Inflammatory macrophage treated with lipopolysaccharide for 4 hours (primary cell): Measurements from ENCODE around the gene RPE65.
A peak's percentile ranks its signal among the peaks of the same experiment; 100 is the strongest.
"Not testable (repeated sequence)": the region's sequence is repeated elsewhere in the genome, so short reads cannot be mapped to it uniquely, and the experiment has no call there.

Experiments
- DNase-seq: peaks from one replicate; pipeline ENCODE4 v3.0.0-alpha.2; 2020

Gene RPE65

GRCh38 chr1:68449901-68450300, at the start of gene RPE65:
RPE65 (minus strand) TSS chr1:68449954; CDS start chr1:68449905, 49 bp downstream.
- no peak for DNase-seq

DNA sequence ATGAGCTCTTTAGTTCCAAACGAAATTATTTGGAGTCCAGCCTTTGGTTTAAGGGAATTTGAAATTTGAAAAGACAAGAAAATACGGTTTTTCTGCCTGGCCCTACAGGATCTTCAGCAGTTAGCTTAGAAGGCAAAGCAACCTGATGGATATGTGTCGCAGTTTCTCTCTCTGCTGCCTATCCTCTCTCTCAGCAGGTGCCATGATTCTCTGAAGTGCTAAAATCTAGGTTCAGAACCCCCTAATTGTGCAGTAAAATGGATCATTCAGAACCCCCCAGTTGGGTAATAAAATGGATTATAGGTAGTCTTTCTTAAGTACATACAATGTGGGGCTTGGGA, 47.6 kb upstream of the RPE65 start:
- no peak for DNase-seq

- DNase-seq, result peak; percentile 88
Measured at GRCh38 chr1:68496680-68497357, 47.1 kb upstream of the RPE65 start, which contains the start of gene DEPDC1. DEPDC1 (minus strand) TSS chr1:68497082; CDS start chr1:68496999, 83 bp downstream.

DNA sequence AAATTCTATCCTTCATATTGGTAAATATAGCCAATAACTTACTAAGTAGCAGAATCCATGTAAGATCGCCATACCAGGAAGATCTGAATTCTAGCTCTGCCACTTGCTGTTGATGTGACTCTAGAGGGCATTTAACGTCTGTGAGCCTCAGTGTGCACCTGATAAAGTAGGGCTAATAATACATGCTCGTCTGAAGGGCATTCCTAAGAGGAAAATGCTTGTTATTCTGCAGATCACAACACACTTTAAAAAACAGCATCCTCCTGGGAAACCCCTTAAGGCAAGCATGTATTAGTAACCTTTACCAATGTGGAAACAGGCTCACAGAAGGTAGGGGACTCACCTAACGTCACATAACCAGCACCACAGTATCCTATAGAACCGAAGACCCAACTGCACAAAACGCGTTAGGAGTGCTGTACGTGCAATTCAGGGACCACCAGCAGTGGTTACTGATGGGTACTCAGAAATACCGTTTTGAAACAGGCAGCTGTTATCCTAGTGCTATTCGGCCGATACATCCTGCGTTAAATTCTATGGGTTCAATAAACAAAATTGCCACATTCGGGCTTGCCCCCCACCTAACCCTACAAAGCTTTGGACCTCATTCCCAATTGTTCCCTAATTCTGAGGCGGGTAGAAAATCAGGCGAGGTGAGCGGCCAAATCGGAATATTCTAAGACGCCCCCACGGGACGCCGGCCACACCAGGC, 46.4 kb upstream of the RPE65 start:
- no peak for DNase-seq

- no peak for DNase-seq
Measured at GRCh38 chr1:68495532-68495931, 45.8 kb upstream of the RPE65 start.

DNA sequence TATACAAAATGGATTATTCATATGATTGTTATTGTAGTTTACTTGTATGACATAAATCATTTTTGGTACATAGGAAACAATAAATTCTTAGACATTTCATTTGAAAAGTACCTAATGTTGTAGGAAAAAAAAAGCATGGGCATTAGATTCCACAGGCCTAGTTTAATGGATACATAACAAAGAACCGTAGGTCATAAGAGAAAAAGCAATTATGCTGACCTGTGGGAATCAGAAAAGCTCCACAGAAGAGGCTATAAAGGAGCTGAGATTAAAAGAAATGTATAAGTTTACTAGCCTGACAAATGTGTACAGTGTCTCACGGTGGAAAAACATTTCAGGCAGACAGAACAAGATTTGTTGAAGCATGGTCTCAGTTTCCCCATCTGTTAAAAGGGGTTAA, 43.4 kb upstream of the RPE65 start:
- no peak for DNase-seq

DNA sequence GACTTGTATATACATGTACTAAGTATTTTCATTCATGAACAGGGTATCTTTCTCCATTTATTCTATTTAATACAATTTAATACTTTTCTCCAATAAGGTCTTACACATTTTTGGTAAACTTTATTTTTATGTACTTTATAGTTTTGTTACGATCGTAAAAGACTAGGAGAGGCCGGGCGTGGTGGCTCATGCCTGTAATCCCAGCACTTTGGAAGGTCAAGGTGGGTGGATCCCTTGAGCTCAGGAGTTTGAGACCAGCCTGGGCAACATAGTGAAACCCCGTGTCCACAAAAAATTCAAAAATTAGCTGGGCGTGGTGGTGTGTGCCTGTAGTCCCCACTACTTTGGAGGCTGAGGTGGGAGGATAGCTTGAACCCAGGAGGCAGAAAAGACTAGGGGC, 42.5 kb upstream of the RPE65 start:
- not testable (repeated sequence) for DNase-seq

DNA sequence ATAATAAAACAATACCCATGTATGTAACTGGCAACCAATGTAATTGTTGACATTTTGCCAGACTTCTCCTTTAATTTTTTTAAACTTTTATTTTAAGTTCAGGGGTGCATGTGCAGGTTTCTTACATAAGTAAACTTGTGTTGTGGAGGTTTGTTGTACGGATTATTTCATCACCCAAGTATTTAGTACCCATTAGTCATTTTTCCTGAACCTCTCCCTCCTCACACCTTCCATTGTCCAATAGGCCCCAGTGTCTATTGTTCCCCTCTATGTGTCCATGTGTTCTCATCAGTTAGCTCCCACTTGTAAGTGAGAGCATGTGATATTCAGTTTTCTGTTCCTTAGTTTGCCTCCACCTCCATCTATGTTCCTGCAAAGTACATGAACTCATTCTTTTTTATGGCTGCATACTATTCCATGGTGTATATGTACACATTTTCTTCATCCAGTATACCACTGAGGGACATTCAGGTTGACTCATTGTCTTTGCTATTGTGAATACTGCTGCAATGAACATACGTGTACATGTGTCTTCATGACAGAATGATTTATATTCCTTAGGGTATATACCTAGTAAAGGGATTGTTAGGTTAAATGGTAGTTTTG, 40.4 kb upstream of the RPE65 start:
- DNase-seq, result no peak

DNA sequence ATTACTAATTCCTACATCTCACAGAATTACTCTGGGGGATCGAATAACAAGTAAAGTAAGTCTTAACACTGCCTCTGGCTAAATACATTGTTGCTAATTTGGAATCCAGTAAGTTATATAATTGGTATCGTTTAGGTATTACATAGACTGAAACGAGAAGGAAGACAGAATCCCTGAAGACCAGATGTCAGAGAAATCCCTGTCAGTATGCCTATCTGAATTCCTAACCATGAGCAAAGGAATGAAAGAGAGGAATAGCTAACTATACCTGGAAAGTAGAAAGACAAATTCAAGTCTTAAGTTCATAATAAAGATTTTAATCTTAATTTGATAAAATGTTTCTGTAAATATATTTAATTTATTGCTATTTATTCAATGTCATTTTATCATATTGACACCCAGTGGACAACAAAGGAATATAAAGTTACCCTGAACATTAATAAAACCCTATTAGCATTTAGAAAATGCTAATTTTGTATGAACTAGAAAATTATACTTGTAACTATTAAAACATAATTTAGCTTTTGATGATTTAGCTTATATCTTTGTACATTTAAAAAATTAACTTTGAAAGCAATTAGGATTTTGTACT, 35.8 kb upstream of the RPE65 start:
- DNase-seq, result no peak

GRCh38 chr1:68484618-68485017, 34.9 kb upstream of the RPE65 start:
- no peak for DNase-seq

DNA sequence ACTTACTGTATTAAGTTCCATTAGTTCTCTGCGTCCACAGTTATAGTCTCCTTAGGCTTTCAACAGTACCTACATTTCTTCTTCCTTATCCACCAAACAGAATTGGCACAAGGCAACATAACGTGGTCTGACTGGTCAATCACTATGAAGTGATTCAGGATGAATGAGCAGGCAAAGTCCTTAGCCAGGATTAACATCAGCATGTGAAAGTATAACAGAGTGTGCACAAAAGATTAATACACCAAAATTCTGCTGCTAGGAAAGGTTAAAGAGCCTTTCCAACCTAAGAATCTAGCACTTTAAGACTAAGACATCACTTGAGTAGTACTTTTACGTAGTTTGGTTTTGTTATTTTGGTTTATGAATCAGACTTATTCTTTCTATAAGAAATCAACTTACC, 31.3 kb upstream of the RPE65 start:
- no peak for DNase-seq

DNA sequence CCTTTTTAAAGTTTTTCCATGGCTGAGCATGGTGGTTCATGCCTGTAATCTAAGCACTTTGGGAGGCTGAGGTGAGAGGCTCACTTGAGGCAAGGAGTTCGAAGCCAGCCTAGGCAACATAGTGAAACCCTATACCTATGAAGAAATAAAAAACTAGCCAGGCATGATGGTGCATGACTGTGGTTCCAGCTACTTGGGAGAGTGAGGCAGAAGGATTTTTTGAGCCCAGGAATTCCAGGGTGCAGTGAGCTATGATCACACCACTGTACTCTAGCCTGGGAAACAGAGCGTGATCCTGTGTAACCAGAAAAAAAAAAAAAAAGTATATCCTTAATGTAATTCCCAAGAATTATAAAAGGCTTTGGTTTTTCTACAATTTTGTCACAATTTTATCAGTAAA, 29.7 kb upstream of the RPE65 start:
- DNase-seq, result no peak

DNA sequence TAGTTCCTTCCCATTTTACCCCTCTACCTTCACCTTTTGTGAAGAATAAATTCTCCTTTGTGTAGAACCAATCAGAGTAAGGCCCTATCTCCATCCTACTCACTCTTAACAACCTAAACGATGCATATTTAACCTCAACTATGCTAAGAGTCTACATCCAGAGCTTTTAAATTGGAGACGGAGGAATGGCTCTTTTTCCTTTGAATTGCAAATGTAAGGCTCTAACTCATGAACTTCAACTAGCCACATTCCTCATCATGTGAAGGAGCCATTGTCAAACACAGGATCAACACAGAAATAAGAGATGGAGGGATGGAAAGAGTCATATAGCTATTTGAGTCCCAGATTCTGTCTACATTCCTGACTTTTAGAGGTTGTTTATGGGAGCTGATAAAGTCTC, 28.9 kb upstream of the RPE65 start:
- no peak for DNase-seq

DNA sequence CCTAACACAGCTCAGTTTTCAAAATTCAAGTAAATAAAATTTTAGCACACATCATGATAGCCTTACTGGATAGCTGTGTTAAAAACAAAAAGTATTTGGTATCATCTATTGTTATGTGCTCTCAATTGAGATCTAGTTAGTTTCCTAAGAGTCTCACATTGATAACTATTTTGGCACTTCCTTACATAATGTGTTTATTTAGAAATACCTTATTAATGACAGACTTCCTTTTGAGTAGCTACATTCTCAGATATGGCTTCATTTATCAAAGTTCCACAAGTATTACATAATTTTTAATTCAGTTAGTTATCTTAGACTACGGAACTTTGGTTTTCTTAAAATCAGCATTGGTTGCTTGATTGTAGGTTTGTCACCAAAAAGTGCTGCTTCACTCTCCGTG, 26.9 kb upstream of the RPE65 start:
- not testable (repeated sequence) for DNase-seq

- no peak for DNase-seq
Measured at GRCh38 chr1:68473060-68473459, 23.3 kb upstream of the RPE65 start.

- DNase-seq, result no peak
Measured at GRCh38 chr1:68470388-68470970, 20.7 kb upstream of the RPE65 start.

GRCh38 chr1:68464891-68465290, 15.1 kb upstream of the RPE65 start:
- no peak for DNase-seq

DNA sequence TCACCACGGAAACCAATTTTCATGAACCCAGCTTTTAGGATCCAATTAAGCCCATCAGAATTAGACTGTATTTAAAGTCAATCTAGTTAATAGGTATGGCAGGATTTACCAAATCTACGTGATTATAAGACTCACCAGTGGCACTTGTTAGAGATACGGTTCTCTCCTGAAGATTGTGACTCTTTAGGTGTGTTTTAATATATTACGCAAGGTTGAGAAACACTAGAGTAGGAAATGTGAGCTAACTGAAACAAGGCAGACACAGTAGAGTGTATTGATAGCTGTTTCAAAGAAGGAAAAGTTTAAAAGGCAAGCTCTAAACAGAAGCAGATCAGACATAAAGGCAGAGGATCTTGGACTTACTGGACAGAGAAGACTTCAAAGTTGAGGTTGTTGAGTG, 11.2 kb upstream of the RPE65 start:
- no peak for DNase-seq

- no peak for DNase-seq
Measured at GRCh38 chr1:68459796-68460195, 10.0 kb upstream of the RPE65 start.

DNA sequence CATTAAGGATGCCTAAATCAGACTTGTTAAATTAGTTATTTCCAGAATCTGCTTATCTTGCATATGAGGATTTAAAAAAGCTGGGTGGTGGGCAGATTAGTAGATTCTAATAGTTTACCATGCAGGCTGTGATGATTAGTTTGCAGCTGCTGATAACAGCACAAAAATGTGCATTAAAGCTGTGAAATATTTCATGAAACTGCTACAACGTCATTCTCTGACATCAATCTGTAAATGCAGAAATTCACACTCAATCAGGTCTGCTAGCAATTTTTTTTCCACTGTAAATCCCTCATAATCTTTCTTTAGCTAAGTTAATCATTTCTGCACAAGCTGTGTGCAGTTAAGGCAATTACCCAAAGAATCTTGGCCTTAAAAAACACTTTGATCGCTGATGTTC, 9.3 kb upstream of the RPE65 start:
- DNase-seq, result no peak

- DNase-seq, result no peak
Measured at GRCh38 chr1:68456202-68456601, 6.4 kb upstream of the RPE65 start.

DNA sequence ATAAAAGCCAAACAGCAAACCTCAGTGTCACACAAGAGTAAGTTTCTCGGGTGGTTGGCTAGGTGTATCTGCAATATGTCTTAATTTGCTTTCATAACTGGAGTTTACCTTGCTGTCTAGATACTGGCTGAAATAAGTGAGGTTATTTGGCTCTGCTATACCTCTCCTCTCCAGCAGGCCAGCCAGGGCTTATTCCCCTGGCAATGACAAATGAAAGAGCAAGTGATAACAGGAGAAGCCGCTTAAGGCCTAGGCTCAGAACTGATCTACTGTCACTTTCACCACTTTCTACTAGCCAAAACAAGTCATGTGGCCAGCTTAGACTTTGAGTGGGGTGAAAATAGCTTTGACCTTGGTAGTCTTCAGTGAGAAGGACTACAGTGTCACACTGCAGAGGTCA, 4.8 kb upstream of the RPE65 start:
- no peak for DNase-seq

DNA sequence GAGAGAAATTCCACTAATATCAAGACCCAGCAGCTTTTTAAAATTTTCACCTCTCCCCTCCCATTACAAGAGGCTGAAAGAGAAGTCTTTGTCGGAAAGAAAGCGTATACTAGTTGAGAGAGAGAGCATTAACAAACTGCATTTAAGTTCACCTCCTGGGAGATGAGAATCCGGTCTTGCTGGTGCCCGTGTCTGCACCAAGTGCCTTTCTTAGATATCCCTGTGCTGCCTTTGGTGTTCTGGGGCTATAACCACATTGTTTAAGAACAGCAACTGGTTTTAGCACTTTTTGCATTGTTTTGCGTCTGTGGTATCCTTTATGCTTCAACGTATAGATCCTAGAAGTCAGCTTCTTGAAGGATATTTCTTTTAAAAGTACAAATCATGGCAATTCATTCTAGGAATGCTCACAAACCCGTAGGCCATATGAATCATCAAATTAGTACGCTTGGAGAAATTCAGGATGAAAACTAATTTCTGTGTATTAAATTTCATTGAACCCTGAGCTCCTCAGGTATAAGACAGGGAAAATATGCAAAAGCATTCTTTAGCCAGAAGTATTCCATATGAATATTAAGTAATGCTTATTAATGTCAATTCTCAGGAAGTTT, 3.4 kb upstream of the RPE65 start:
- no peak for DNase-seq
